ENCODE data around the gene ORAI2. TPM values are rescaled to one million over a fixed set of nuclear protein-coding genes. Genes with fewer than 3 reads are reported as not detected.
"Not testable (repeated sequence)": the region's sequence is repeated elsewhere in the genome, so short reads cannot be mapped to it uniquely, and the experiment has no call there.

Gene ORAI2
- total and polyA plus RNA-seq, 2 donors (not counting 3 experiments of a cell fraction or from before 2014, with no cell fraction given) = 84.1 to 99.1 TPM

- H3K9ac ChIP-seq (replicated peaks; ENCODE audit: extremely low read depth, insufficient read depth, low read length); H4K20me1 ChIP-seq (replicated peaks; ENCODE audit: control insufficient read depth, extremely low read depth, insufficient read depth, low read length); FAIRE-seq; H3K4me1 ChIP-seq (ENCODE audit: control insufficient read depth, extremely low read depth, insufficient read depth, low read length); DNase-seq (ENCODE audit: low read depth, low spot score); H3K9me3 ChIP-seq (replicated peaks; ENCODE audit: control insufficient read depth, insufficient read depth, low read length); H3K4me2 ChIP-seq (ENCODE audit: insufficient read depth, low read length); dilution Hi-C loops (cut with MboI; ENCODE audit: extremely low pct_ligation_motif_present, low sequenced_read_pairs); H3K79me2 ChIP-seq (ENCODE audit: control insufficient read depth, insufficient read depth, low read length); intact Hi-C loops (cut with micrococcal nuclease); H2AFZ ChIP-seq (ENCODE audit: low read depth, low read length); CTCF ChIA-PET; H3K27ac ChIP-seq (ENCODE audit: insufficient read depth, low read depth, low read length); BruUV-seq (replicated peaks); H3K27me3 ChIP-seq (ENCODE audit: control insufficient read depth in 2 of 2, insufficient read depth in 2 of 2, low read length in 2 of 2); H3K9me1 ChIP-seq (replicated peaks; ENCODE audit: control insufficient read depth, extremely low read depth, insufficient read depth, low read length); H3K36me3 ChIP-seq (ENCODE audit: control insufficient read depth in 2 of 2, extremely low read depth in 1 of 2, insufficient read depth in 2 of 2, low read length in 2 of 2); H3K4me3 ChIP-seq (replicated peaks in 1 of 3; ENCODE audit: insufficient read depth in 1 of 3, low read depth in 1 of 3, low read length in 3 of 3); POLR2A ChIA-PET: not testable (repeated sequence)
- peak; percentile 16 to 34 for TF ChIP-seq CTCF (IDR thresholded peaks at IDR 0.05; ENCODE audit: extremely low read depth in 1 of 2, insufficient read depth in 1 of 2, low read depth in 1 of 2, low read length in 2 of 2)
Observed at GRCh38 chr7:102479982-102480637, 46.7 kb downstream of the ORAI2 start.

- H3K79me2 ChIP-seq (ENCODE audit: control insufficient read depth, insufficient read depth, low read length); H2AFZ ChIP-seq (ENCODE audit: low read depth, low read length); dilution Hi-C loops (cut with MboI; ENCODE audit: extremely low pct_ligation_motif_present, low sequenced_read_pairs); H3K27me3 ChIP-seq (ENCODE audit: control insufficient read depth in 2 of 2, insufficient read depth in 2 of 2, low read length in 2 of 2); H3K4me3 ChIP-seq (replicated peaks in 1 of 3; ENCODE audit: insufficient read depth in 1 of 3, low read depth in 1 of 3, low read length in 3 of 3); CTCF ChIA-PET; H3K9me1 ChIP-seq (replicated peaks; ENCODE audit: control insufficient read depth, extremely low read depth, insufficient read depth, low read length); H3K4me2 ChIP-seq (ENCODE audit: insufficient read depth, low read length); BruUV-seq (replicated peaks); H3K4me1 ChIP-seq (ENCODE audit: control insufficient read depth, extremely low read depth, insufficient read depth, low read length); FAIRE-seq; H3K36me3 ChIP-seq (ENCODE audit: control insufficient read depth in 2 of 2, extremely low read depth in 1 of 2, insufficient read depth in 2 of 2, low read length in 2 of 2); POLR2A ChIA-PET; H4K20me1 ChIP-seq (replicated peaks; ENCODE audit: control insufficient read depth, extremely low read depth, insufficient read depth, low read length); H3K27ac ChIP-seq (ENCODE audit: insufficient read depth, low read depth, low read length); H3K9me3 ChIP-seq (replicated peaks; ENCODE audit: control insufficient read depth, insufficient read depth, low read length); intact Hi-C loops (cut with micrococcal nuclease); DNase-seq (ENCODE audit: low read depth, low spot score); H3K9ac ChIP-seq (replicated peaks; ENCODE audit: extremely low read depth, insufficient read depth, low read length): not testable (repeated sequence)
Observed at GRCh38 chr7:102481962-102482361, 48.6 kb downstream of the ORAI2 start.

GRCh38 chr7:102484317-102484716 is 50.9 kb downstream of the ORAI2 start:
- DNase-seq (ENCODE audit: low read depth, low spot score); H3K9ac ChIP-seq (replicated peaks; ENCODE audit: extremely low read depth, insufficient read depth, low read length); H3K4me1 ChIP-seq (ENCODE audit: control insufficient read depth, extremely low read depth, insufficient read depth, low read length); H3K9me1 ChIP-seq (replicated peaks; ENCODE audit: control insufficient read depth, extremely low read depth, insufficient read depth, low read length); H3K4me3 ChIP-seq (replicated peaks in 1 of 3; ENCODE audit: insufficient read depth in 1 of 3, low read depth in 1 of 3, low read length in 3 of 3); H2AFZ ChIP-seq (ENCODE audit: low read depth, low read length); H3K27me3 ChIP-seq (ENCODE audit: control insufficient read depth in 2 of 2, insufficient read depth in 2 of 2, low read length in 2 of 2); BruUV-seq (replicated peaks); dilution Hi-C loops (cut with MboI; ENCODE audit: extremely low pct_ligation_motif_present, low sequenced_read_pairs); H3K79me2 ChIP-seq (ENCODE audit: control insufficient read depth, insufficient read depth, low read length); POLR2A ChIA-PET; CTCF ChIA-PET; H3K27ac ChIP-seq (ENCODE audit: insufficient read depth, low read depth, low read length); FAIRE-seq; H3K36me3 ChIP-seq (ENCODE audit: control insufficient read depth in 2 of 2, extremely low read depth in 1 of 2, insufficient read depth in 2 of 2, low read length in 2 of 2); H4K20me1 ChIP-seq (replicated peaks; ENCODE audit: control insufficient read depth, extremely low read depth, insufficient read depth, low read length); intact Hi-C loops (cut with micrococcal nuclease); H3K9me3 ChIP-seq (replicated peaks; ENCODE audit: control insufficient read depth, insufficient read depth, low read length); H3K4me2 ChIP-seq (ENCODE audit: insufficient read depth, low read length): not testable (repeated sequence)

Data from endothelial cell of umbilical vein (primary cell).